Stimulated activated CD8-positive, alpha-beta memory T cell treated with anti-CD3 and anti-CD28 coated beads, Interleukin-4, amount 100 ng/mL, for 4 hours (primary cell): ENCODE results near the gene TSPAN9.
A peak's percentile ranks its signal among the peaks of the same experiment; 100 is the strongest.

ENCODE experiments used
- DNase-seq, 2 donors: peaks; one replicate each; pipeline ENCODE4 v3.0.0-alpha.2; 2020; ENCODE audit warnings: low read depth in 2 of 2, low spot score in 1 of 2

Gene TSPAN9

GRCh38 chr12:3288690-3289089, 211.5 kb downstream of the TSPAN9 start:
- no peak for DNase-seq

- no peak for DNase-seq
These were observed 212.5 kb downstream of the TSPAN9 start for GRCh38 chr12:3289702-3290101.

- no peak for DNase-seq
These were observed 214.8 kb downstream of the TSPAN9 start for GRCh38 chr12:3291939-3292338.

- no peak for DNase-seq
These were observed 215.7 kb downstream of the TSPAN9 start for GRCh38 chr12:3292677-3293412.

GRCh38 chr12:3293446-3294161, 216.4 kb downstream of the TSPAN9 start:
- DNase-seq: no peak

GRCh38 chr12:3294481-3294911, 217.3 kb downstream of the TSPAN9 start:
- DNase-seq: no peak

- no peak for DNase-seq
These were observed 218.0 kb downstream of the TSPAN9 start for GRCh38 chr12:3295225-3295624.

- no peak for DNase-seq
These were observed 218.6 kb downstream of the TSPAN9 start for GRCh38 chr12:3295646-3296408.

GRCh38 chr12:3296409-3296701, 219.2 kb downstream of the TSPAN9 start:
- DNase-seq: no peak

- no peak for DNase-seq
These were observed 221.4 kb downstream of the TSPAN9 start for GRCh38 chr12:3298603-3299002.

GRCh38 chr12:3299929-3300832, 223.0 kb downstream of the TSPAN9 start:
- peak; percentile 40 to 51 for DNase-seq

GRCh38 chr12:3300833-3301401, 223.7 kb downstream of the TSPAN9 start:
- no peak for DNase-seq

GRCh38 chr12:3302401-3303041, 225.3 kb downstream of the TSPAN9 start:
- DNase-seq: no peak

- no peak for DNase-seq
These were observed 226.4 kb downstream of the TSPAN9 start for GRCh38 chr12:3303410-3304136.

GRCh38 chr12:3304436-3305165, 227.4 kb downstream of the TSPAN9 start:
- no peak for DNase-seq

- no peak for DNase-seq
These were observed 228.3 kb downstream of the TSPAN9 start for GRCh38 chr12:3305464-3305863.

- no peak for DNase-seq
These were observed 228.9 kb downstream of the TSPAN9 start for GRCh38 chr12:3305904-3306619.

- DNase-seq: no peak
These were observed 230.2 kb downstream of the TSPAN9 start for GRCh38 chr12:3307389-3307788.
